ENCODE data around the gene ABCC9. TPM values are rescaled to one million over a fixed set of nuclear protein-coding genes. Genes with fewer than 3 reads are reported as not detected.

ABCC9 gene
- total RNA-seq, 1 experiment from 2014 or later: not detected

Other genes starting within 250 kb of the ABCC9 start
- 0.42 and 0.89 TPM in 2 replicates for gene KCNJ8, start 166.7 kb downstream of the ABCC9 start, total RNA-seq (2014; rRNA removed; shearing (Covaris generic))
- 62.4 and 71.7 TPM in 2 replicates for gene CMAS, start 104.8 kb upstream of the ABCC9 start, total RNA-seq (2014; rRNA removed; shearing (Covaris generic))

Measured in H7 (cell line).